GM19463 (cell line): ENCODE data around the gene RAPSN.

ENCODE experiments used
- ATAC-seq: cut with Tn5 transposase; IDR thresholded peaks from one replicate; pipeline ENCODE4 v1.9.1; 2021; ENCODE audit warnings: mild to moderate bottlenecking, moderate library complexity; ENCODE audit not compliant: unreplicated experiment

RAPSN gene

DNA sequence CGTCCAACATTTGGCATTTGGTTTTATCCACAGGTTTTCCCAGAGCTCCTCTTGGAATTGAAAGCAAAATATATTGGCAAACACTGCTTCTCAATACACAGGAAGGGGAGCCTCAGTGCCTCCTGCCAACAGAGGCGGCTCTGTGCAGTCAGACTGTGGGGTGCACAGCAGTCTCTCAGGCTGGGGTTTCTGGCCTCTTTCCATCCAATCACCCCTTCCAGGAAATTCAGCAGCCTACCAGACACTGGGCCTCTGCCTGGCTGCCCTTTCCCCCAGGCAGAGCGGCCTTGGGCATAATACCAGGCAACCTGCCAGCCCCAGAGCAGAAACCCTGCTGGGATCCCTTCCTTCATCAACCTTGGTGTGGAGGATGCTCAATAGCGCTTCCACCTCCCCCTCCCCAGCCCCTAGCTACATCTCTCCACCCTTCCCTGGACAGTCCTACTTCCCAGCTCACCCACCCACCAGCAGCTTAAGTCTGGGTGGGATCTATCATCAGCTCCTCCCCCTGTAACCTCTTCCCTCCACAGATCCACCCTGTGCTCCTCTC lies 17.8 kb upstream of the RAPSN start:
- no peak for ATAC-seq

GRCh38 chr11:47466201-47466600 lies 17.3 kb upstream of the RAPSN start:
- no peak for ATAC-seq

GRCh38 chr11:47464483-47464882 lies 15.5 kb upstream of the RAPSN start:
- ATAC-seq, result no peak

DNA sequence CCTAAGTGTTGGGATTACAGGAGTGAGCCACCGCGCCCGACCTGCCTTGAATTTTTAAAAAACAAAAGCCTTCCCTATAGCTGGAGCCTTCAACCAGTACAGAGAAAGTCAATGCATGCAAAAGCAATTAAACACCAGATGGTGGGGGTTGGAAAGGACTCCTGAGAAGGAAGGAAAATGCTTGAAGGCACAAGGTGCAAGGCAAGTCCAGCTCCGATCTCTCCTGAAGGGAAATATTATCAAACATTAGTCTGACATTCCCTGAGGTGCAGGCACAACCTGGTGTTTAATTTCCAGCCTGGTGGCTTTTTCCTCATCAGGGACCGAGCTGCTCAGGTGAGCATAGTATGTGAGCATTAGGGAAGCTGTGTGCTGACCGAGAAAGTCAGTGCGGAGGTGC lies 12.9 kb upstream of the RAPSN start:
- ATAC-seq, result no peak

DNA sequence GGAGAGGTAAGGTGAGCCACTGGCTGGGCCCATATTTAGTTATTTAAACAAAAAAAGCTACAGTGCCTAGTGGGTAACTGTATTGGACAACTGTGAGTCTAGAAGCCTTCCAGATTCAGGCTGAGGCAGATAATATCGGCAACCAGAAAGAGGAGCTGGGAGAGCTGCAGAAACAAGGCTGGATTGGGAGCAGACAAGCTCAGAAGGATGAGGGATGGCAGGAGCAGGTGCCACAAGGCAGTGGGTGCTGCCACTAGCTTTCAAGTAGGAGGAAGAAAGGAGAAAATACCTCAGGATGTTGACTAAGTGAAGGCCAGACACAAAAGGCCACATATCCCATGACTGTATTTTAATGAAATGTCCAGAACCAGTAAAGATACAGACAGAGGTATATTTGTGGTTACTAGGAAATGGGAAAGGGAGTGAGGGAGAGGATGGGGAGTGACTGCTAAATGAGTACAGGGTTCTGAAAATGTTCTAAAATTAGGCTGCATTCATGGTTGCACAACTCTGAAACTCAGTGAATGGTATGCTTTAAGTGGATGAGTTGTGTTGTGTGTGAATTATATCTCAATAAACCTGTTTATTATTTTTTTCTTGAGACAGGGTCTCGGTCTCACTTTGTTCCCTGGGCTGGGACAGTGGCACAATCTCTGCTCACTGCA lies 11.8 kb upstream of the RAPSN start:
- ATAC-seq, result no peak

GRCh38 chr11:47454258-47454671 lies 5.3 kb upstream of the RAPSN start:
- peak; percentile 88 for ATAC-seq

DNA sequence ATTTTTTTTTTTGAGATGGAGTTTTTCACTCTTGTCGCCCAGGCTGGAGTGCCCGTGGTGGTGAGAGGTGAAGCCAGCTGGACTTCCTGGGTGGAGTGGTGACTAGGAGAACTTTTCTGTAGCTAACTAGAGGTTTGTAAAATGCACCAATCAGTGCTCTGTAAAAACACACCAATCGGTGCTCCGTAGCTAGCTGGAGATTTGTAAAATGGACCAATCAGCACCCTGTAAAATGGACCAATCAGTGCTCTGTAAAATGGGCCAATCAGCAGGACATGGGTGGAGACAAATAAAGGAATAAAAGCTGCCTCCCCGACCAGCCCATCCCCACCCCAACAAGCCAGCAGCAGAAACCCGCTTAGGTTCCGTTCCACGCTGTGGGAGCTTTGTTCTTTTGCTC lies 4.4 kb upstream of the RAPSN start:
- no peak for ATAC-seq

DNA sequence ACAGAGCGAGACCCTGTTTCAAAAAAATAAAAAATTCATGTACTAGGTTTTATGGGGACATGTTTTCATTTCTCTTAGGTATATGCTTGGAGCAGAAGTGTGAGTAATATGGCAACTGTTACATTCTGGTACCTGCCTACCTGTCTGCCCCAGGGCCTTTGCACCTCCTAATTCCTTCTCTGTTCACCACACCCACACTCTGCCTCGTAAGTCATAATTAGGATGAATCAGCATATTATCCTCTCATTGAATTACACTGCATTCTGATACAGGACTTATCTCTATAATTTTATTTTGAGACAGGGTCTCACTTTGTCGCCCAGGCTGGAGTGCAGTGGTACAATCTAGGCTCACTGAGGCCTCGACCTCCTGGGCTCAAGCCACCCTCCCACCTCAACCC lies 3.1 kb upstream of the RAPSN start:
- ATAC-seq, result no peak

DNA sequence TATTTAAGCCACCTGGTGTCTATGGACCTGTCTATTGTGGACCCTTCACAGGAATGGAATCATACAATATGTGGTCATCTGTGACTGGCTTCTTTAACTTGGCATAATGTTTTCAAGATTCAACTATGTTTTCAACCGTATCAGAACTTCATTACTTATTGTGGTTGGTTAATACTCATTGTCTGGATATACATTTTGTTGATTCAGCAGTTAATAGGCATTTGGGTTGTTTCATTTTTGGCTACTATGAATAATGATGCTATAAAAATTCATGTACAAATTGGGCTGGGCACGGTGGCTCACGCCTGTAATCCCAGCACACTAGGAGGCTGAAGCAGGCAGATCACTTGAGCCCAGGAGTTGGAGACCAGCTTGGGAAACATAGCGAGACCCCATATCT lies 2.5 kb upstream of the RAPSN start:
- ATAC-seq, result no peak

GRCh38 chr11:47449541-47449940 lies 605 bp upstream of the RAPSN start:
- no peak for ATAC-seq

DNA sequence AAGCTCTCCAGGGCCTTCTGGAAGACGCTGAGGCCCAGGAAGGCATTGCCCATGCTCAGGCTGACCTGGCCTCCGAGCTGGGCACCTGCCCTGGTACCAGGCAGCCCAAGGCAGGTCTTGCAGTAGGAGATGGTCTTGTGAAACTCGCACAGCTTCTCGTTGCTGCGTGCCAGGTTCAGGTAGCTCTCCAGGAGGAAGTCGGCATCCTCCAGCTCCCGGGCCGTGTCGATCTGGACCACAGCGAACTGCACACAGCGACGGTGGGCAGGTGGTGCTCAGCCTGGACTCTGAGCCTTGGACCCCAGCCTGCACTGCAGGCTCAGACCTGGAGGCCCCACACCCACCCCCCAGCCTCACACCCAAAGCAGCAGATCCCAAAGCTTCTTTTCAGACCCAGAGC lies 1.0 kb downstream of the RAPSN start:
- ATAC-seq, result no peak

DNA sequence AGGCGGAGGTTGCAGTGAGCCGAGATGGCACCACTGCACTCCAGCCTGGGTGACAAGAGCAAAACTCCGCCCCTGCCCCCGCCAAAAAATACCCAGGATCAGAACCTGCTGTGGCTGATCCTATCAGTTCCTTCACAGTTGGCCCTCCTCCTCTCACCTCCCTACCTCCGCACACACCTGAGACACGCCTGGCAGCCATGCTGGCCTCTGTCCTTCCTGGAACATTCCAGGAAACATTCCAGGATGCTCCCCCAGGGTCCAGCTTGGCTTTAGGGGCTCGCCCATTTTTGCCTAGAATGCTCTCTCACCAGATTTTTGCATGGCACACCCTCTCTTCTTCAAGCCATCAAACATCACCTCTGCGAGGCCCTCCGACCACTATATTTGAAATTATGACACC lies 2.1 kb downstream of the RAPSN start:
- ATAC-seq, result no peak

DNA sequence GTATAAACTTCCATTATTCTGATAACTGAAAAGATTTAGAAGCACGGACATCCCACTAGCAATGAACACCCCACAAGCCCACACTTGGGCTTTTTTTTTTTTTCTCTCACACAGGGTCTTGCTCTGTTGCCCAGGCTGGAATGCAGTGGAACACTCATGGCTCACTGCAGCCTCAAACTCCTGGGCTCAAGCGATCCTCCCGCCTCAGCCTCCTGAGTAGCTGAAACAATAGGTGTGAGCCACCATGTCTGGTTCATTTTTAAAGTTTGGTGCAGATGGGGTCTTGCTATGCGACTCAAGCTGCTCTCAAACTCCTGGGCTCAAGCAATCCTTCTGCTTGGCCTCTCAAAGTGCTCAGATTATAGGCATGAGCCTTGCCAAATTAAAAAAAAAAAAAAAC lies 3.1 kb downstream of the RAPSN start:
- no peak for ATAC-seq

GRCh38 chr11:47443817-47444216 lies 5.1 kb downstream of the RAPSN start:
- no peak for ATAC-seq

DNA sequence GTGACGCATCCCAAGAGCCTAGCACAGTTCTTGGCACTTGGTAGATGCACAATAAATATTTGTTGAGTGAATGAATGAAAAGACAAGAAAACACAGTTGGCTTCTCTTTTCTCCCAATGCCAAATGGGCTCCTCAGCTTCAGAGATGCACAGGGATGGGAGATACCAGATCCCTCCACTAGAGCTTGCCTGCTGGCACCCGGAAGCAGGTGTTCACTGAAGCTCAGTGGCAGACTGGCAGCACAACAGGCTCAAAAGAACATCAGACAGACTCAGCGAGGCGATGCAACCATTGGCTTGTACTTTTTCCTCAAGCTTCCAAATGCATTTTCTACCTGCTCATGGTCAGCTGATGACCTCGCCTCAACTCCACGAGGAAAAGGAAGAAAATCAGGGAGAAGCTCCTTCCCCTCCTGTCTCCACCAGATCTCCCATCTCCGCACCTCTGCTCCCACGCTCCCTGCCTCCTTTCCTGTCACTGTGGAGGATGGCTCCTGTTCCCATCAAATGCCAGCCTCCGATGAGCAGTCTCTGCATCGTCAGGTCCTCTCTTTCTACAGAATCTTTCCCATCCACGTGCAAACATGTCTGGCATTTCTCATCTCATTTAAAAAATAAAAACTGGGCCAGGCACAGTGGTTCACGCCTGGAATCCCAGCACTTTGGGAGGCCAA lies 5.8 kb downstream of the RAPSN start:
- no peak for ATAC-seq

GRCh38 chr11:47442514-47442913 lies 6.4 kb downstream of the RAPSN start:
- no peak for ATAC-seq

- no peak for ATAC-seq
Observed at GRCh38 chr11:47441421-47441820, 7.5 kb downstream of the RAPSN start.

GRCh38 chr11:47440054-47440476 lies 8.9 kb downstream of the RAPSN start:
- ATAC-seq, result no peak

- ATAC-seq, result no peak
Observed at GRCh38 chr11:47438721-47439120, 10.2 kb downstream of the RAPSN start.

GRCh38 chr11:47437746-47438418 lies 11.1 kb downstream of the RAPSN start:
- no peak for ATAC-seq

- ATAC-seq, result no peak
Observed at GRCh38 chr11:47437218-47437745, 11.7 kb downstream of the RAPSN start.

GRCh38 chr11:47436726-47437125 lies 12.2 kb downstream of the RAPSN start:
- ATAC-seq, result no peak
